ENCODE measurements around the gene COL4A2. TPM values are rescaled to one million over a fixed set of nuclear protein-coding genes. Genes with fewer than 3 reads are reported as not detected.

Gene COL4A2
- total and polyA plus RNA-seq, 11 donors = 92.4 to 377 (median 166) TPM

GRCh38 chr13:110524541-110525257, 217.6 kb downstream of the COL4A2 start:
- Histone ChIP-seq H3K27me3 (no peaks in the 10 kb centered on the region), H3K4me3 (peak overlapping the region in 2 of 12 donors; percentile 12 to 18), H3K27ac (peak overlapping the region; percentile 46 to 94 (median 86)), H3K9me3 (no peaks in the 10 kb centered on the region), H3K4me1 (peaks cover 0 to 91% (median 64%) of the 10 kb centered on the region in 12 donors), H3K36me3 (peaks cover 0 to 11% (median 6%) of the 10 kb centered on the region in 9 donors)
- TF ChIP-seq CTCF (IDR thresholded peaks at IDR 0.05) (no peak), POLR2A (IDR thresholded peaks at IDR 0.05) (no peak)
- intact Hi-C loops (cut with DNase I) = loop anchor here in 2 of 10 donors (1.0 to 2.0 kb wide), 3 partner anchors 16 to 36 kb away; partner anchors contain the start of gene RAB20 (in 1 of the 2)
- DNase-seq (peak; percentile 81 to 93 (median 85)), ATAC-seq (peak; percentile 69 to 74 (median 70))
- WGBS, 4 donors = 30 to 47% (median 38%) methylated on average over 17 to 21 of the region's 21 CpGs

GRCh38 chr13:110525328-110526319, 218.5 kb downstream of the COL4A2 start:
- ATAC-seq = peak; percentile 53 to 74 (median 68)
- H3K36me3 ChIP-seq = peaks cover 0 to 11% (median 6%) of the 10 kb centered on the region in 9 donors
- intact Hi-C loops (cut with DNase I) = loop anchor here in 2 of 10 donors (1.0 to 2.0 kb wide), 3 partner anchors 17 to 35 kb away; partner anchors contain the start of gene RAB20 (in 1 of the 2)
- 61 to 65% (median 65%) methylated on average over 19 to 25 of the region's 25 CpGs for WGBS, 4 donors
- no peak overlapping the region for H3K4me3 ChIP-seq
- H3K9me3 ChIP-seq = no peaks in the 10 kb centered on the region
- TF ChIP-seq CTCF (IDR thresholded peaks at IDR 0.05) (no peak), POLR2A (IDR thresholded peaks at IDR 0.05) (no peak)
- H3K4me1 ChIP-seq = peaks cover 0 to 86% (median 63%) of the 10 kb centered on the region in 12 donors
- DNase-seq = peak in 4 of 5 donors; percentile 56 to 83 (median 72)
- H3K27ac ChIP-seq = peak overlapping the region; percentile 69 to 94 (median 86)
- no peaks in the 10 kb centered on the region for H3K27me3 ChIP-seq

GRCh38 chr13:110528371-110528770, 221.3 kb downstream of the COL4A2 start:
- no peaks in the 10 kb centered on the region for H3K9me3 ChIP-seq
- DNase-seq = peak in 1 of 5 donors; percentile 11
- ATAC-seq = peak in 1 of 4 donors; percentile 10
- H3K27me3 ChIP-seq = no peaks in the 10 kb centered on the region
- H3K36me3 ChIP-seq = peaks cover 0 to 4% (median 0%) of the 10 kb centered on the region in 9 donors
- H3K4me1 ChIP-seq = peaks cover 0 to 84% (median 43%) of the 10 kb centered on the region in 12 donors
- H3K4me3 ChIP-seq = no peak overlapping the region
- no peak for TF ChIP-seq CTCF (IDR thresholded peaks at IDR 0.05)
- H3K27ac ChIP-seq = peak overlapping the region in 10 of 12 donors; percentile 81 to 94 (median 89)
- WGBS, 4 donors = 55 to 71% (median 56%) methylated on average over 5 of the region's 5 CpGs
- intact Hi-C loops (cut with DNase I) = no loop called here
